ENCODE measurements around the gene BICD2. TPM values are rescaled to one million over a fixed set of nuclear protein-coding genes. Genes with fewer than 3 reads are reported as not detected.

BICD2 gene
- total RNA-seq, 1 donor from 2014 or later, result 48.7 TPM

GRCh38 chr9:92714787-92715487, 49.7 kb downstream of the BICD2 start:
- DNase-seq (ENCODE audit: low read depth, low spot score), result no peak

GRCh38 chr9:92714016-92714415, 50.6 kb downstream of the BICD2 start:
- DNase-seq (ENCODE audit: low read depth, low spot score), result no peak

- no peak for DNase-seq (ENCODE audit: low read depth, low spot score)
These were observed 51.1 kb downstream of the BICD2 start for GRCh38 chr9:92713528-92713927.

- DNase-seq (ENCODE audit: low read depth, low spot score), result no peak
These were observed 51.9 kb downstream of the BICD2 start for GRCh38 chr9:92712767-92713166.

- no peak for DNase-seq (ENCODE audit: low read depth, low spot score)
These were observed 52.8 kb downstream of the BICD2 start for GRCh38 chr9:92711844-92712243.

- DNase-seq (ENCODE audit: low read depth, low spot score), result no peak
These were observed 53.5 kb downstream of the BICD2 start for GRCh38 chr9:92711146-92711545.

- DNase-seq (ENCODE audit: low read depth, low spot score), result no peak
These were observed 54.3 kb downstream of the BICD2 start for GRCh38 chr9:92710368-92710767.

- no peak for DNase-seq (ENCODE audit: low read depth, low spot score)
These were observed 54.7 kb downstream of the BICD2 start for GRCh38 chr9:92709954-92710353.

GRCh38 chr9:92709240-92709639, 55.4 kb downstream of the BICD2 start:
- no peak for DNase-seq (ENCODE audit: low read depth, low spot score)

GRCh38 chr9:92707530-92707929, 57.1 kb downstream of the BICD2 start:
- DNase-seq (ENCODE audit: low read depth, low spot score), result no peak

GRCh38 chr9:92706218-92706940, 58.3 kb downstream of the BICD2 start:
- DNase-seq (ENCODE audit: low read depth, low spot score), result no peak

GRCh38 chr9:92704528-92704927, 60.1 kb downstream of the BICD2 start:
- DNase-seq (ENCODE audit: low read depth, low spot score), result no peak

- DNase-seq (ENCODE audit: low read depth, low spot score), result no peak
These were observed 68.0 kb downstream of the BICD2 start for GRCh38 chr9:92696619-92697018.

GRCh38 chr9:92686954-92687353, 77.7 kb downstream of the BICD2 start:
- no peak for DNase-seq (ENCODE audit: low read depth, low spot score)

GRCh38 chr9:92685022-92685421, 79.6 kb downstream of the BICD2 start:
- DNase-seq (ENCODE audit: low read depth, low spot score), result no peak

- DNase-seq (ENCODE audit: low read depth, low spot score), result no peak
These were observed 82.4 kb downstream of the BICD2 start for GRCh38 chr9:92682269-92682668.

GRCh38 chr9:92680166-92681119, 84.2 kb downstream of the BICD2 start:
- no peak for DNase-seq (ENCODE audit: low read depth, low spot score)

GRCh38 chr9:92679413-92680165, 85.0 kb downstream of the BICD2 start:
- DNase-seq (ENCODE audit: low read depth, low spot score), result no peak

- DNase-seq (ENCODE audit: low read depth, low spot score), result peak; percentile 51
These were observed 93.3 kb downstream of the BICD2 start for GRCh38 chr9:92671323-92671722.

GRCh38 chr9:92669890-92670708, 94.5 kb downstream of the BICD2 start, which contains the start of gene IPPK:
Gene IPPK, minus strand, starts transcription at chr9:92670131. Its CDS starts 143 bp downstream, at chr9:92669988.
- DNase-seq (ENCODE audit: low read depth, low spot score), result peak; percentile 95

All from pulmonary artery endothelial cell (primary cell).